ENCODE results near the gene IL4.
A peak's percentile ranks its signal among the peaks of the same experiment; 100 is the strongest.
"Not testable (repeated sequence)": the region's sequence is repeated elsewhere in the genome, so short reads cannot be mapped to it uniquely, and the experiment has no call there.

Gene IL4

GRCh38 chr5:132674671-132675506 lies 1.1 kb downstream of the IL4 start:
- DNase-seq: peak; percentile 56

GRCh38 chr5:132675936-132676689 lies 2.3 kb downstream of the IL4 start:
- DNase-seq: no peak

- peak; percentile 94 for DNase-seq
These were observed 3.4 kb downstream of the IL4 start for GRCh38 chr5:132677191-132677590.

- no peak for DNase-seq
These were observed 4.1 kb downstream of the IL4 start for GRCh38 chr5:132677682-132678400.

- no peak for DNase-seq
These were observed 4.9 kb downstream of the IL4 start for GRCh38 chr5:132678735-132679134.

GRCh38 chr5:132679166-132679565 lies 5.4 kb downstream of the IL4 start:
- no peak for DNase-seq

GRCh38 chr5:132679717-132680380 lies 6.1 kb downstream of the IL4 start:
- DNase-seq: no peak

- no peak for DNase-seq
These were observed 7.1 kb downstream of the IL4 start for GRCh38 chr5:132680780-132681475.

GRCh38 chr5:132681476-132681831 lies 7.7 kb downstream of the IL4 start:
- no peak for DNase-seq

- no peak for DNase-seq
These were observed 8.2 kb downstream of the IL4 start for GRCh38 chr5:132681983-132682382.

- DNase-seq: no peak
These were observed 10.7 kb downstream of the IL4 start for GRCh38 chr5:132684491-132684890.

- no peak for DNase-seq
These were observed 11.3 kb downstream of the IL4 start for GRCh38 chr5:132684922-132685720.

GRCh38 chr5:132686193-132686592 lies 12.4 kb downstream of the IL4 start:
- no peak for DNase-seq

GRCh38 chr5:132687995-132688394 lies 14.2 kb downstream of the IL4 start:
- DNase-seq: no peak

GRCh38 chr5:132688536-132689339 lies 14.9 kb downstream of the IL4 start:
- DNase-seq: no peak

GRCh38 chr5:132689513-132689912 lies 15.7 kb downstream of the IL4 start:
- no peak for DNase-seq

- no peak for DNase-seq
These were observed 16.4 kb downstream of the IL4 start for GRCh38 chr5:132690156-132690555.

GRCh38 chr5:132691755-132692631 lies 18.2 kb downstream of the IL4 start:
- not testable (repeated sequence) for DNase-seq

GRCh38 chr5:132692632-132692967 lies 18.8 kb downstream of the IL4 start:
- no peak for DNase-seq

- DNase-seq: no peak
These were observed 22.2 kb downstream of the IL4 start for GRCh38 chr5:132695956-132696355.
